ENCODE data around the gene LOXL3.
"Not testable (repeated sequence)": the region's sequence is repeated elsewhere in the genome, so short reads cannot be mapped to it uniquely, and the experiment has no call there.

LOXL3 gene

DNA sequence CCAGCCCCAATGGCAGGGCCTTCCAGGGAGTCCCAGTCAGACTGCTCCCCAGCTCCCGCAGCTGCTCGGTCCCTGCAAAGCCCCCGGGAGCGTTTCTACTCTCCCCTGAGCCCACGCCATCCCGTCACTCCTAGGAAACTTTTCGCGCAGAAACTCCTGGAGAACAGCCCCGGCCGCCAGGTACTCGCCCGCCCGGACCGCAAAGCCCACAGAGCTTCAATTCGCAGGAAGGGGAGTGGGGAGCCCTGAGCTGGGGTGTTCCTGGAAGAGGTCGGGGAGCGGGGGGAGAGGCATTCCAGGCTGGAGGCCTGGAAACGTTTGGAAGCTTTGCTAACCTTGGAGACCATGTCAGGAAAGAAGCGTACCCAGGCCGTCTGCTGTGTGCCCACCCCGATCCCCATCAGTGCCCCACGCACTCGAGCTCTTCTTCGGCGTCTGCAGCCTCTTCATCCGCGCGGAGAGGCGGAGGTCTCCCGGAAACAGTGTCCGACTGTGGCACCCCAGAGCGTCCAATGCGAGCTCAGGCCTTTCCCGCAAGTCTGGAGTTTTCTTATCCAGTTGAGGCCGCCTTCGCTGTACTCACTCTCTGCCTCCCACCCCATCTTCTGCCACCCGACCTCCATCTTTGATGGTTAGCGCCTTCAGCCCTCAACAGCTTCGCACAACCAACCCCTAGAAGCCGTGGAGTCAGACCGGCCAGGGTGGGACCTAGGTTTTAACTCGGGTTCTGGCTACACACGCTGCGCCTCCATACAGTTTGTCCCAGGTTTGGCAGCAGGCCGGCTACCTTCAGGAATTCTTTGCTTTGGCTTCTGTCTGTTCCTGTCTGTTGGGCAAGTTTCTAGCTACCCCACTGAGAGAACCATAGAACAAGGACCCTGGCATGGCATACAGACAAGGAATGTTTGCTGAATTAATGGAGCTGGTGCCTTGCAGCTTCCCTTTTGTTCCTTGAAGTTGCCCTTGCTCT, 50.0 kb downstream of the LOXL3 start:
- DNase-seq: no peak

DNA sequence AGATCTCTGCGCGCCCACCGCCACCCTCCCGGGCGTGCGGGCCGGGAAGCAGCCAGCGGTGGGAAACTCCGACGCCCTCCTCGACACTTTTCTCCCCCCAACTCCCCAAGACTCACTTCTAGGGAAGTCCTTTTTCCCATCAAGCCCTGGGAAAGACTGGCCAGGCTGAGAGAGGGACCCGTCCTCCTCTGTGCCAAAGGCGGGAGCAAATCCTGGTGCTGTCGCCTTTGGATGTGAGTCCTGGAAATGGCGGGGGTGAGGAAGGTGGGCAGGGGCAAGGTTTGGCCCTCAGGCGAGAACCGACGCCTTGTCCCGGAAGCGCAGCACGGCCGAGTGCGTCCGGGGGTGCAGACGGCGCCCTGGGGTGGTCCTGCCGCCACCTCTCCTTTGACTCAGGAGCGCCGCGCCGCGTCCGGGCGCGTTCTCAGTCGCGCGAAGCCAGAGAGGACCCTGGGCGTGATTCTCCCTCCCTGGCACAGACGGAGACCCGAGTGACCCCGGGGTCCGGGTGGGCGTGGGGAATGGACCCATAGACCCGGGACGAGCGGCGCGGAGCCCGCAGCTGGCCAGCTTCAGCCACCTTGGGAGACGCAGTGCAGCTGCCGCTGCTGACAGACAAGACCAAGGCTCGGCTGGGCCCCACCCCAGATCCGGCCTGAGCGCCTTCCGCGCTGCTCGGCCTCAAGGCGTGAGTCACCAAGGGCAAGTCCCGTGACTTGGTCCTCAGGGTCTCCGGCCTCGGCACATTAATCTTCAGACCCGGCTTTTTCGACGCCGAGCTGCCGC, 50.8 kb downstream of the LOXL3 start:
- peak; percentile 46 for DNase-seq

DNA sequence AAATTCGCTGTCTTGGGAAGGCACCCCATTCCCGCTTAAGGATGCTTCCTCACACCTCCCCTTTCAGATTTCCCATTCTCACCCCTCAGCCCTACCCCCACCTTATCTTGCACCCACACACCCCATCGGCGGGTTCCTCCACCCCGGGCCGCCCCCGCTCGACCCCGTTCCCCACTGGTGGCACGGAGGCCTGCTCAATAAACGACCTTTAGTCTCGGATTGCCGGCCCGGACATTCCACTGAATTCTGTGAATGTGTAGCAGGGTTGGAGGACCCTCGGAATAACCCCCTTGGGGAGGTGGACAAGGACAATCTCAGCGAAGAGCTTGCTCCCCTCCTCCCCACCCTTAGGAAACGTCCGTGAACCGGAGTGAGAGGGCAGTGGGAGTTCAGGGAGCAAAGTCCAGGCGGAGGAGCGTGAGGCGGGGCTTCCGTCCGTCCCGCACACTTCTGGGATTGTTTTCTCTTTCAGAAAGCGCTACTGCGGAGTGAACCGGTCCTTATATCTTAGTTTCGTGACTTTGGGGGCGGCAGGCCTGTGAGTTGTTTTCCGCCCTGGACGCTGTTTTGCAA, 51.5 kb downstream of the LOXL3 start:
- DNase-seq: no peak

GRCh38 chr2:74501335-74502071, 52.2 kb downstream of the LOXL3 start:
- no peak for DNase-seq

DNA sequence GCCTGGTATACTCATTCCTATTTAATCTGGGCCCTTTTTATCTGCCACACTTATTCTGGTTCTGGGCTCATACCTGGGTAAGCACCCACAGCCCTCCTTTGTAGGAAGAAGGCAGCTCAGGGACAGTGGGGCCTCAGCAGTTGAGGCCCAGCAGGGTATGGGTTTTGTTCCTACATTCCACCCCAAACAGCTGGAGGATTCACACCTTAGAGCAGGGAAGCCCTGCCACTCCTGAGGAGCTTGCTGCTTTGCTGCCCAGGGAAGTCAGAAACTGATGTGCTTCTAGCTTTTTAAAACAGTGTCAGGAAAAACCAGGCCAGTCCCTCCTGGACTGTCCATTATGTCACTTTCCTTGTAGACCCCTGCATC, 53.2 kb downstream of the LOXL3 start:
- no peak for DNase-seq

GRCh38 chr2:74499940-74500577, 53.7 kb downstream of the LOXL3 start:
- DNase-seq: no peak

DNA sequence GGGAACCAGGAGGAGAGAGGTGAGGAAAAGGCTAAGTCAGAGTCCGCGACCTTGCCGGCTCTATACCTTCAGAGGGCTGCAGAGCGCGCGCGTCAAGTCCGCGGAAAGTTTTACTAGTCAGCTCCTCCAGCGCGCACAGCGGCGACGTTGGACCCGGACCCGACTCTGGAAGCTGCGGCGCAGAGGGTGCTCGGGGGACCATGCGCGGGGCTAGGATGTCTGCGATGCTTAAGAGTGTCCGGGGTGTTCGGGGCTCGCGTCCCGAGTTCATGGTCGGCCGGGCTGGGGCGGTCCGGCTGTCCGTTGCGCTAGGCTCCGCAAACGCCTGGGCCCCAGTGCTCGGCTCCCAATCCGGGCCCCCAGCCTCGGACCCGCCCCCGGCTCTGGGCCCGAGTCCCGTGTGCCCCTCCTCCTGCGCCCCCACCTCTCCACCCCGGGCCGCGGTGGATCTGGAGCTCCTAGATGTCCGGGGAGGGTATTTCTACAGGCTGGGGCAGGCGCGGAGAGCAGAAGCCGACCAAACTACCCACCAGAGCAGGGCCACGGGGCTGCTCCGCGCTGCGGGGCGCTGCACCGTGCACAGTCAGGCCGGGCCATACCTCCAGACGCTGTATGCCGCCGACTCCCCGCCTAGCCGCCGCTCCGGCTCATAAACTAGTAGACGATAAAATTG, 54.3 kb downstream of the LOXL3 start, which contains the start of gene LBX2:
LBX2 (minus strand) TSS at position 337 of the 673 bp plus-strand sequence; CDS start at position 271, 66 bp downstream.
- DNase-seq: no peak

- no peak for DNase-seq
Observed at GRCh38 chr2:74498500-74499266, 55.1 kb downstream of the LOXL3 start.

GRCh38 chr2:74497777-74498499, 55.8 kb downstream of the LOXL3 start:
- DNase-seq: no peak

DNA sequence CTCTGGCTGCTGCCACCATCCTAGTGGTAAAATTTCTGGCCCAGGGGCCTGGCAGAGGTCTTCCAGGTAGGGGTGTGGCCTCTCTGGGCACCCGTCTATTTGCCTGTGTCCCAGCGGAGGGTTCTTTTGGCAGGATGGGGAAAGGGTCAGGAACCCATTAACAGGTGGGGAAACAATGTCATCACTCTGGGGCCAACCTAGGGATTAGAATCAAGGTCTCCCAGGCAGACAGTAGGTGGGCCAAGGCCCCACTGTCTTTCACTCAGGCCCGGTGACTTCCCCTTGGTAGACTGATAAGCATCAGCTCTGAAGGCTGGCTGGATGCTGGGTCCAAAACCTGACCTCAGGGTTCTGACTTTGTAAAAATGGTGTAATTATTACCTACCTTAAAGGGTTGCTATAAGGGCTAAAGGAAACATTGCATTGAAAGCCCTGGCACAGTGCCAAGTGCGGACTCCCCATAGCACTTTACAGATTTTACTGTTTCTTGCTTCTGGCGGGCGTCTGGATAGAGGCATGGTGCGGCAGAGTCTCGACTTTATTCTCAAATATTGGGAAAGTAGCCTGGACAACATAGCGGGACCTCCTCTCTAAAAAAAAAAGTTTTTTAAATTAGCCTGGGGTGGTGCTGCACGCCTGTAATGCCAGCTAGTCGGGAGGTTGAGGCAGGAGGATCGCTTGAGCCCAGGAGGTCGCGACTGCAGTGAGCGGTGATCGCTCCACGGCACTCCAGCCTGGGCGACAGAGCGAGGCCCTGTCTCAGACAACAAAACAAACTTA, 56.6 kb downstream of the LOXL3 start:
- DNase-seq: no peak

- no peak for DNase-seq
Observed at GRCh38 chr2:74495440-74495839, 58.3 kb downstream of the LOXL3 start.

- DNase-seq: no peak
Observed at GRCh38 chr2:74493546-74493945, 60.2 kb downstream of the LOXL3 start.

GRCh38 chr2:74491648-74492544, 61.8 kb downstream of the LOXL3 start:
- DNase-seq: no peak

DNA sequence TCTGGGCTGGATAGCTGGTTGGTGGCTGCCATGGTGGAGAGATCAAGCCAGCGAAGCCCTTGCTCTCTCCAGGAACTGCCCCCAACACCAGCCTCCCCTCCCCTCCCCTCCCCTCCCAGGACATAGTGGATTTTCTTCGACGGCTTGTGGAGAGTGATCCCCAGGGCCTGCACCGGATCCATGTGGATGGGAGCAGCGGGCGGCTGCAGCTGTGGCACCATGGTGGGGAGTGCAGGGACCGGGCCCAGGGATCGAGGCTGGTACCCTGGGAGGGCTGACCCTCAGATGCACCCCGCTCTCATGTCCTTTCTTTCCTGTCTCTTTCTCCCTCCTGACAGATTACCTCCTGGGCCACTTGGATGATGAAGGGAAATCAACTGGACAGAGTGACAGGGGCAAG, 63.8 kb downstream of the LOXL3 start:
- no peak for DNase-seq

GRCh38 chr2:74488643-74489481, 64.9 kb downstream of the LOXL3 start:
- no peak for DNase-seq

- DNase-seq: no peak
Observed at GRCh38 chr2:74486141-74486540, 67.6 kb downstream of the LOXL3 start.

GRCh38 chr2:74483675-74484164, 70.0 kb downstream of the LOXL3 start:
- DNase-seq: not testable (repeated sequence)

All from GDM1 (cell line).